Liver (tissue), 9 donors: Measurements from ENCODE around the gene ANO10. TPM values are rescaled to one million over a fixed set of nuclear protein-coding genes. Genes with fewer than 3 reads are reported as not detected.
A peak's percentile ranks its signal among the peaks of the same experiment; 100 is the strongest.

Source experiments
- DNase-seq: peaks from one replicate; pipeline ENCODE4 v3.0.0-alpha.2; 2017; ENCODE audit warnings: low spot score
- H3K27ac ChIP-seq, 2 donors: one replicate each; pipeline ENCODE4 v1.7.0; 2013; ENCODE audit warnings: inconsistent platforms in 2 of 2, low read length in 2 of 2, control low read depth in 1 of 2, low read depth in 1 of 2, mild to moderate bottlenecking in 1 of 2
- H3K27me3 ChIP-seq, 4 donors: one replicate each; pipeline versions ENCODE4 v1.6.1 to v1.7.0; 2013; ENCODE audit warnings: low read length in 3 of 4, inconsistent platforms in 1 of 4, mild to moderate bottlenecking in 1 of 4, moderate library complexity in 1 of 4; ENCODE audit not compliant: control insufficient read depth in 4 of 4, insufficient read depth in 4 of 4
- H3K36me3 ChIP-seq, 4 donors: one replicate each; pipeline versions ENCODE4 v1.6.1 to v1.7.0; 2013; ENCODE audit warnings: low read length in 3 of 4, mild to moderate bottlenecking in 3 of 4, low read depth in 1 of 4, moderate library complexity in 1 of 4; ENCODE audit not compliant: control insufficient read depth in 4 of 4, insufficient read depth in 3 of 4
- H3K4me1 ChIP-seq, 4 donors: one replicate each; pipeline versions ENCODE4 v1.6.1 to v1.7.0; 2013; ENCODE audit warnings: low read length in 3 of 4, mild to moderate bottlenecking in 3 of 4, moderate library complexity in 1 of 4; ENCODE audit not compliant: control insufficient read depth in 4 of 4, insufficient read depth in 4 of 4
- H3K4me3 ChIP-seq, 3 donors: one replicate each; pipeline versions ENCODE4 v1.6.1 to v1.7.0; 2013; ENCODE audit warnings: low read length in 3 of 3, control low read depth in 1 of 3, low read depth in 1 of 3, mild to moderate bottlenecking in 1 of 3
- H3K9ac ChIP-seq, 2 donors: one replicate each; pipeline ENCODE4 v1.7.0; 2013; ENCODE audit warnings: low read length in 2 of 2, mild to moderate bottlenecking in 2 of 2, moderate library complexity in 2 of 2, control low read depth in 1 of 2, low read depth in 1 of 2
- H3K9me3 ChIP-seq, 4 donors: one replicate each; pipeline versions ENCODE4 v1.6.1 to v1.7.0; 2013; ENCODE audit warnings: low read length in 3 of 4; ENCODE audit not compliant: control insufficient read depth in 4 of 4
- CTCF ChIP-seq: fragments of 150-350 bp; IDR thresholded peaks from 2 replicates; pipeline ENCODE4 v1.5.1; 2017; ENCODE audit warnings: improper control_type of control experiment, low read depth, low read length; ENCODE audit not compliant: missing input control
- EGR1 ChIP-seq, 2 donors: IDR thresholded peaks; 2 replicates each; pipeline ENCODE4 v1.6.1; 2016 to 2018; ENCODE audit warnings: antibody characterized with exemption in 2 of 2, low read depth in 2 of 2
- FOXA1 ChIP-seq: IDR thresholded peaks from 2 replicates; pipeline ENCODE4 v1.6.1; 2016; ENCODE audit warnings: antibody characterized with exemption
- FOXA2 ChIP-seq: IDR thresholded peaks from 2 replicates; pipeline ENCODE4 v1.6.1; 2016; ENCODE audit warnings: antibody characterized with exemption
- GABPA ChIP-seq, 2 donors: IDR thresholded peaks in 1 of 2; conservative IDR thresholded peaks in 1 of 2; 2 replicates each; pipeline ENCODE4 v1.6.1; 2016; ENCODE audit warnings: antibody characterized with exemption in 2 of 2, mild to moderate bottlenecking in 1 of 2, moderate library complexity in 1 of 2
- HNF4A ChIP-seq, 2 donors: conservative IDR thresholded peaks; 2 replicates each; pipeline ENCODE4 v1.6.1; 2016; ENCODE audit warnings: antibody characterized with exemption in 2 of 2, mild to moderate bottlenecking in 2 of 2
- HNF4G ChIP-seq: IDR thresholded peaks from 2 replicates; pipeline ENCODE4 v1.6.1; 2016; ENCODE audit warnings: antibody characterized with exemption
- JUND ChIP-seq, 2 donors: IDR thresholded peaks; 2 replicates each; pipeline ENCODE4 v1.6.1; 2016; ENCODE audit warnings: antibody characterized with exemption in 2 of 2
- MAX ChIP-seq: IDR thresholded peaks from 2 replicates; pipeline ENCODE4 v1.6.1; 2016; ENCODE audit warnings: antibody characterized with exemption
- NR2F2 ChIP-seq: IDR thresholded peaks from 2 replicates; pipeline ENCODE4 v1.6.1; 2016; ENCODE audit warnings: antibody characterized with exemption
- RAD21 ChIP-seq, 2 donors: IDR thresholded peaks; 2 replicates each; pipeline ENCODE4 v1.6.1; 2016; ENCODE audit warnings: antibody characterized with exemption in 2 of 2, mild to moderate bottlenecking in 2 of 2
- REST ChIP-seq: IDR thresholded peaks from 2 replicates; pipeline ENCODE4 v1.6.1; 2016; ENCODE audit warnings: antibody characterized with exemption, mild to moderate bottlenecking
- RXRA ChIP-seq, 2 donors: IDR thresholded peaks; 2 replicates each; pipeline ENCODE4 v1.6.1; 2017 to 2018; ENCODE audit warnings: antibody characterized with exemption in 2 of 2, mild to moderate bottlenecking in 1 of 2
- SP1 ChIP-seq: IDR thresholded peaks from 2 replicates; pipeline ENCODE4 v1.6.1; 2018; ENCODE audit warnings: antibody characterized with exemption, mild to moderate bottlenecking
- TAF1 ChIP-seq: conservative IDR thresholded peaks from 2 replicates; pipeline ENCODE4 v1.6.1; 2016; ENCODE audit warnings: antibody characterized with exemption, mild to moderate bottlenecking
- YY1 ChIP-seq: IDR thresholded peaks from 2 replicates; pipeline ENCODE4 v1.6.1; 2016; ENCODE audit warnings: antibody characterized with exemption, mild to moderate bottlenecking
- ZBTB33 ChIP-seq: IDR thresholded peaks from 2 replicates; pipeline ENCODE4 v1.6.1; 2016; ENCODE audit warnings: antibody characterized with exemption
- WGBS: extraction: QIAGEN DNeasy Blood & Tissue Kit; methylation state at CpG from one replicate; pipeline ENCODE4 v1.1.7; 2013; 5-methylcytosine and 5-hydroxymethylcytosine counted together
- polyA plus RNA-seq, 2 donors: library from polyadenylated mRNA; stranded (reverse) in 1 of 2; unstranded in 1 of 2; fragments of 200-250 nt in 1 of 2; fragments of >200 nt in 1 of 2; fragmentation: Nextera tagmentation in 1 of 2; extraction: Ambion mirVana in 1 of 2; gene quantifications; one replicate each; pipeline versions ENCODE4 v1.2.1 to v1.2.3, GENCODE V29; 2013 to 2015
- total RNA-seq, 2 donors: library from RNA; depleted of rRNA; stranded (reverse); fragments of >200 nt; gene quantifications; one replicate each; pipeline ENCODE4 v1.2.3, GENCODE V29; 2014
- TF ChIP-seq, protein P1 (sequence below): IDR thresholded peaks from 2 replicates; pipeline ENCODE4 v1.6.1; 2016; ENCODE audit warnings: antibody characterized with exemption
- donor health status: healthy.
- donor health status: healthy.
- donor health status: healthy.
- donor health status: healthy.
- donor health status: healthy.

The ANO10 gene
- total and polyA plus RNA-seq, 4 donors: 5.6 to 8.7 (median 6.8) TPM

DNA sequence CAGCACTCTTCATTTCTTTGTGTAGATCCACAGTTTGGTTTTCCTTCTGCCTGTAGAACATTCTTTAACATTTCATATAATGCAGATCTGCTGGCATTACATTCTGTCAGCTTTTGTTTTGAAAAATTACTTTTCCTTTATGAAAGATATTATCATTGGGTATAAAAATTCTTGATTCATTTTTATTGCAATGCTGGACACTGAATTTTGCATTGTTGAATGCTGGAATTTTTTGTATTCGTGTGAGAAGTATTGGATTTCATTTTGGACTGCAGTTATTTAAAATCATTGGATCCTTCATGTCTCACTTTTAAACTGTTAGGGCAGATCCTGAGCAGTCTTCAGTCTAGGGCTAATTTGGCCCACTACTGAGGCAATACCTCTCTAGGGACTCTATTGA, 268.4 kb downstream of the ANO10 start:
- Histone ChIP-seq H3K4me1 (peaks cover 6 to 15% (median 13%) of the 10 kb centered on the region in 4 donors), H3K9me3 (peaks cover 0 to 4% (median 0%) of the 10 kb centered on the region in 4 donors), H3K9ac (no peak overlapping the region), H3K4me3 (no peak overlapping the region), H3K27ac (peak overlapping the region; percentile 17 to 70), H3K36me3 (peaks cover under 1 to 19% (median 8%) of the 10 kb centered on the region in 4 donors), H3K27me3 (no peaks in the 10 kb centered on the region)
- WGBS: 90% methylated on average over 1 of the region's 1 CpG
- no peak for DNase-seq
- TF ChIP-seq ZBTB33: no peak
- no peak for TF ChIP-seq JUND (IDR thresholded peaks at IDR 0.05)
- no peak for TF ChIP-seq HNF4G
- no peak for TF ChIP-seq FOXA2
- TF ChIP-seq SP1: no peak
- TF ChIP-seq YY1: no peak

GRCh38 chr3:43349716-43350115, 272.1 kb downstream of the ANO10 start:
- Histone ChIP-seq H3K27me3 (no peaks in the 10 kb centered on the region), H3K36me3 (peaks cover 6 to 47% (median 24%) of the 10 kb centered on the region in 4 donors), H3K4me1 (peaks cover 6 to 12% (median 12%) of the 10 kb centered on the region in 4 donors), H3K9me3 (peaks cover 0 to 4% (median 0%) of the 10 kb centered on the region in 4 donors), H3K9ac (no peak overlapping the region), H3K4me3 (no peak overlapping the region), H3K27ac (no peak overlapping the region)
- TF ChIP-seq RAD21 (IDR thresholded peaks at IDR 0.05) (no peak), SP1 (no peak), JUND (IDR thresholded peaks at IDR 0.05) (no peak), TAF1 (no peak), FOXA1 (no peak), HNF4G (no peak), GABPA (IDR thresholded peaks at IDR 0.05 in 1 of 2, conservative IDR thresholded peaks at IDR 0.05 in 1 of 2) (no peak), FOXA2 (no peak), NR2F2 (no peak)
- TF ChIP-seq, protein P1, sequence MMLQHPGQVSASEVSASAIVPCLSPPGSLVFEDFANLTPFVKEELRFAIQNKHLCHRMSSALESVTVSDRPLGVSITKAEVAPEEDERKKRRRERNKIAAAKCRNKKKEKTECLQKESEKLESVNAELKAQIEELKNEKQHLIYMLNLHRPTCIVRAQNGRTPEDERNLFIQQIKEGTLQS: no peak
- no peak for DNase-seq
- WGBS: 97% methylated on average over 3 of the region's 3 CpGs

DNA sequence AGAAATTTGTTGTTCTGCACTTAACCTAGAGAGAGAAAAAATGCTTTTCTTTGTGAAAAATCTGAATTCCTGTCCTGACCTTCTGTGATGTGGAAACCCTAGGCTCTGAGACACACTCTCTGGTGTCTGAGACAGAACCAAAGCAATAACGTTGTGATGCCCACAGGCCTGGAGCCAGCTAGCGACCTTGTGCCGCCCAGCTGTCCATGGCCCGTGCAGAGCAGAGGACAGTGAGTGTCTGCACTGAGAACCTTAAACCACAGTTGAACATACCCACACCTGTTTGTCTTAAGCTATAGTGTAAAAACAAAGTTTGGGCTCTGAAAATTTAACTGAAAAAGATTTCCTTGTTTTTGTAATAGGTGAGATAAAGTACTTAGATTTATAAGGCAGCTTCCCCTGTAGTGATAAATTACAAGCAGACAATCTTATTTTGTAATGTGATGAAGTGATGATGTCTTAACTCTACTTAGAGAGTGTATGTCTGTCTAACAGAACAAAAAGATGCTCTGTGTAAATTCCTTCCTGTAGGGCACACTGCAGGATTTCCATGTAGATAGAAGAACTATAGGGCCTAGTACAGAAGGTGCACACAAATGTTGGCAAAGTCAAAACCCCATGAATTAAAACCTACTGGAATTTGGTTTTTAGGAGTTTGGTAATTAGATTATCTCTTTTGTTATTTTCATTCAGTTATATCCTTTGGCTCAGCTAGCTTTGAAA, 272.8 kb downstream of the ANO10 start:
- 74% methylated on average over 4 of the region's 4 CpGs for WGBS
- H3K36me3 ChIP-seq: peaks cover 6 to 53% (median 29%) of the 10 kb centered on the region in 4 donors
- peaks cover 2 to 6% (median 5%) of the 10 kb centered on the region in 4 donors for H3K4me1 ChIP-seq
- TF ChIP-seq HNF4G (no peak), YY1 (no peak), MAX (no peak), FOXA1 (no peak), HNF4A (conservative IDR thresholded peaks at IDR 0.05) (no peak), REST (no peak), EGR1 (IDR thresholded peaks at IDR 0.05; ENCODE audit: low read depth in 2 of 2) (no peak), CTCF (no peak), JUND (IDR thresholded peaks at IDR 0.05) (no peak), RXRA (IDR thresholded peaks at IDR 0.05) (no peak)
- TF ChIP-seq, protein P1: no peak

More for the DNA sequence above, 272.8 kb downstream of the ANO10 start:
- Histone ChIP-seq H3K4me3 (no peak overlapping the region), H3K27ac (no peak overlapping the region), H3K9me3 (peaks cover 0 to 4% (median 0%) of the 10 kb centered on the region in 4 donors), H3K27me3 (no peaks in the 10 kb centered on the region), H3K9ac (no peak overlapping the region)
- DNase-seq: no peak
